GM11168 (cell line): Measurements from ENCODE around the gene GOLGA1.
"Not testable (repeated sequence)": the region's sequence is repeated elsewhere in the genome, so short reads cannot be mapped to it uniquely, and the experiment has no call there.

Source experiments
- in situ Hi-C: fragments of 300-500 bp; cut with MboI; formaldehyde crosslinking; loops from one replicate; pipeline ENCODE4 v1.12.0; 2022; ENCODE audit warnings: low sequenced_read_pairs; ENCODE audit not compliant: unreplicated experiment

GOLGA1 gene

GRCh38 chr9:124940521-124940893 is 376 bp downstream of the GOLGA1 start:
- in situ Hi-C loops, result no loop called here

- in situ Hi-C loops, result no loop called here
Observed at GRCh38 chr9:124939944-124940343, 939 bp downstream of the GOLGA1 start.

- in situ Hi-C loops, result no loop called here
Observed at GRCh38 chr9:124934290-124934689, 6.6 kb downstream of the GOLGA1 start.

GRCh38 chr9:124932333-124932732 is 8.6 kb downstream of the GOLGA1 start:
- in situ Hi-C loops, result no loop called here

GRCh38 chr9:124929464-124929863 is 11.4 kb downstream of the GOLGA1 start:
- in situ Hi-C loops, result no loop called here

GRCh38 chr9:124928116-124928515 is 12.8 kb downstream of the GOLGA1 start:
- in situ Hi-C loops, result no loop called here

GRCh38 chr9:124920394-124920793 is 20.5 kb downstream of the GOLGA1 start:
- in situ Hi-C loops, result not testable (repeated sequence)

GRCh38 chr9:124914753-124915405 is 26.0 kb downstream of the GOLGA1 start:
- in situ Hi-C loops, result loop anchor here (10.0 kb wide), 1 partner anchor 230 kb away; the partner anchor contains the start of gene SCAI

- in situ Hi-C loops, result loop anchor here (10.0 kb wide), 1 partner anchor 231 kb away; the partner anchor contains the start of gene SCAI
Observed at GRCh38 chr9:124913378-124913777, 27.5 kb downstream of the GOLGA1 start.

GRCh38 chr9:124911766-124912165 is 29.1 kb downstream of the GOLGA1 start:
- in situ Hi-C loops, result loop anchor here (10.0 kb wide), 1 partner anchor 233 kb away; the partner anchor contains the start of gene SCAI

GRCh38 chr9:124908098-124908497 is 32.8 kb downstream of the GOLGA1 start:
- in situ Hi-C loops, result no loop called here

- in situ Hi-C loops, result no loop called here
Observed at GRCh38 chr9:124906966-124907365, 33.9 kb downstream of the GOLGA1 start.

- in situ Hi-C loops, result no loop called here
Observed at GRCh38 chr9:124899845-124900244, 41.0 kb downstream of the GOLGA1 start.

- in situ Hi-C loops, result no loop called here
Observed at GRCh38 chr9:124897570-124898460, 43.1 kb downstream of the GOLGA1 start.

- in situ Hi-C loops, result no loop called here
Observed at GRCh38 chr9:124894741-124895170, 46.1 kb downstream of the GOLGA1 start.

- in situ Hi-C loops, result no loop called here
Observed at GRCh38 chr9:124894035-124894740, 46.7 kb downstream of the GOLGA1 start.

- in situ Hi-C loops, result no loop called here
Observed at GRCh38 chr9:124890179-124890578, 50.7 kb downstream of the GOLGA1 start.

GRCh38 chr9:124889006-124889405 is 51.9 kb downstream of the GOLGA1 start:
- in situ Hi-C loops, result no loop called here

GRCh38 chr9:124887832-124888231 is 53.1 kb downstream of the GOLGA1 start:
- in situ Hi-C loops, result no loop called here

GRCh38 chr9:124886866-124887492 is 53.9 kb downstream of the GOLGA1 start:
- in situ Hi-C loops, result no loop called here
